HCT116 (cell line): ENCODE data around the gene STK39. TPM values are rescaled to one million over a fixed set of nuclear protein-coding genes. Genes with fewer than 3 reads are reported as not detected.

Experiments
- ATAC-seq: fragments of 200-7000 bp; cut with Tn5 transposase; 2 replicates; pipeline ENCODE4 v1.9.1; 2020; ENCODE audit warnings: mild to moderate bottlenecking, moderate library complexity
- BruUV-seq: library from RNA; stranded (reverse); fragments of 400-500 nt; replicated peaks from 2 replicates; lab custom pipeline; 2021; lab: Mats Ljungman, UMichigan
- CTCF ChIA-PET: fragments of 300-600 bp; sonication (Branson Sonifier 250); formaldehyde crosslinking; loops from one replicate; lab custom pipeline; 2021; ENCODE audit warnings: antibody characterized with exemption; lab: Charles Lee
- POLR2A ChIA-PET: fragments of 300-600, 350-600 bp; sonication (Branson Sonifier 250); formaldehyde crosslinking; loops from one replicate; lab custom pipeline; 2021; ENCODE audit warnings: antibody characterized with exemption; lab: Charles Lee
- RAD21 ChIA-PET, 2 experiments: fragments of 300-600 bp; sonication (Branson Sonifier 250); formaldehyde crosslinking; loops; one replicate each; lab custom pipeline; 2023; ENCODE audit warnings: low total read pairs in 2 of 2; ENCODE audit not compliant: uncharacterized antibody in 2 of 2, unreplicated experiment in 2 of 2, low non-redundant PET in 1 of 2; lab: Charles Lee
- DNase-seq: peaks from one replicate; pipeline ENCODE4 v3.0.0-alpha.2; 2010; ENCODE audit warnings: low read depth, low spot score
- H2AFZ ChIP-seq: fragments of 200-600 bp; shearing (Covaris generic), sonication (generic); 2 replicates; pipeline ENCODE4 v1.6.1; 2017; ENCODE audit warnings: low read depth, mixed run types, mixed read lengths, antibody characterized with exemption, low read length; ENCODE audit not compliant: poor library complexity, severe bottlenecking
- H3K27ac ChIP-seq: 2 replicates; pipeline ENCODE4 v1.5.1; 2012; ENCODE audit warnings: low read depth, low read length
- H3K27me3 ChIP-seq: fragments of 200-600 bp; sonication (generic); 2 replicates; pipeline ENCODE4 v1.6.1; 2016; ENCODE audit warnings: mixed run types, low read length, mixed read lengths; ENCODE audit not compliant: insufficient read depth
- H3K36me3 ChIP-seq, 2 experiments: fragments of 200-500 bp in 1 of 2; fragments of 200-600 bp in 1 of 2; sonication (Bioruptor generic) in 1 of 2; sonication (generic) in 1 of 2; 2 replicates each; pipeline versions ENCODE4 v1.5.1 to v1.6.1; 2014 to 2016; ENCODE audit warnings: low read length in 2 of 2, inconsistent platforms in 1 of 2, mixed read lengths in 1 of 2, mixed run types in 1 of 2; ENCODE audit not compliant: insufficient read depth in 2 of 2, control insufficient read depth in 1 of 2
- H3K4me1 ChIP-seq, 2 experiments: fragments of 200-600 bp in 1 of 2; sonication (generic) in 1 of 2; 2 replicates each; pipeline versions ENCODE4 v1.5.1 to v1.6.1; 2012 to 2017; ENCODE audit warnings: low read length in 2 of 2, inconsistent platforms in 1 of 2, mild to moderate bottlenecking in 1 of 2, mixed read lengths in 1 of 2, mixed run types in 1 of 2, moderate library complexity in 1 of 2; ENCODE audit not compliant: insufficient read depth in 2 of 2, control insufficient read depth in 1 of 2
- H3K4me2 ChIP-seq: fragments of 200-600 bp; sonication (generic); 2 replicates; pipeline ENCODE4 v1.6.1; 2017; ENCODE audit warnings: mixed run types, low read length, mixed read lengths
- H3K4me3 ChIP-seq, 2 experiments: fragments of 200-600 bp in 1 of 2; sonication (generic) in 1 of 2; replicated peaks in 1 of 2; 2 replicates each; pipeline ENCODE4 v1.5.1; 2011 to 2016; ENCODE audit warnings: low read length in 2 of 2, control low read depth in 1 of 2, low read depth in 1 of 2, mild to moderate bottlenecking in 1 of 2, mixed read lengths in 1 of 2, mixed run types in 1 of 2
- H3K79me2 ChIP-seq: fragments of 200-600 bp; sonication (generic); 2 replicates; pipeline ENCODE4 v1.6.1; 2017; ENCODE audit warnings: mild to moderate bottlenecking, mixed run types, low read length, moderate library complexity, mixed read lengths; ENCODE audit not compliant: insufficient read depth
- H3K9ac ChIP-seq: fragments of 200-600 bp; sonication (generic); 2 replicates; pipeline ENCODE4 v1.6.1; 2016; ENCODE audit warnings: low read length, mixed read lengths
- H3K9me2 ChIP-seq: fragments of 200-600 bp; sonication (generic), shearing (Covaris generic); 2 replicates; pipeline ENCODE4 v1.6.1; 2017; ENCODE audit warnings: mixed run types, mild to moderate bottlenecking, moderate library complexity; ENCODE audit not compliant: insufficient read depth
- H3K9me3 ChIP-seq, 2 experiments: fragments of 200-500 bp in 1 of 2; fragments of 200-600 bp in 1 of 2; sonication (Bioruptor generic) in 1 of 2; sonication (generic) in 1 of 2; 2 replicates each; pipeline ENCODE4 v1.6.1; 2014 to 2017; ENCODE audit warnings: low read length in 2 of 2, mixed read lengths in 2 of 2, inconsistent platforms in 1 of 2, low read depth in 1 of 2, mild to moderate bottlenecking in 1 of 2, mixed run types in 1 of 2, moderate library complexity in 1 of 2; ENCODE audit not compliant: control insufficient read depth in 1 of 2, insufficient read depth in 1 of 2
- H4K20me1 ChIP-seq: fragments of 200-600 bp; sonication (generic), shearing (Covaris generic); 2 replicates; pipeline ENCODE4 v1.6.1; 2017; ENCODE audit warnings: mixed run types, mild to moderate bottlenecking, moderate library complexity; ENCODE audit not compliant: insufficient read depth
- CBX3 ChIP-seq: IDR thresholded peaks from 2 replicates; pipeline ENCODE4 v1.6.1; 2012; ENCODE audit warnings: low read depth
- CEBPB ChIP-seq: IDR thresholded peaks from 2 replicates; pipeline ENCODE4 v1.6.1; 2012; ENCODE audit warnings: low read depth
- ELF1 ChIP-seq: IDR thresholded peaks from 2 replicates; pipeline ENCODE4 v1.6.1; 2012; ENCODE audit warnings: low read depth, borderline replicate concordance
- EZH2phosphoT487 ChIP-seq: fragments of 200-600 bp; IDR thresholded peaks from 2 replicates; pipeline ENCODE4 v1.6.1; 2018; ENCODE audit warnings: antibody characterized with exemption, borderline replicate concordance
- FOSL1 ChIP-seq: IDR thresholded peaks from 2 replicates; pipeline ENCODE4 v1.6.1; 2012; ENCODE audit warnings: low read depth
- POLR2AphosphoS5 ChIP-seq: IDR thresholded peaks from 2 replicates; pipeline ENCODE4 v1.6.1; 2011; ENCODE audit warnings: mild to moderate bottlenecking, low read depth, low read length, moderate library complexity
- RAD21 ChIP-seq: IDR thresholded peaks from 2 replicates; pipeline ENCODE4 v1.6.1; 2012; ENCODE audit warnings: low read depth, mild to moderate bottlenecking
- SIN3A ChIP-seq: IDR thresholded peaks from 2 replicates; pipeline ENCODE4 v1.6.1; 2012; ENCODE audit warnings: low read depth
- TCF7L2 ChIP-seq: IDR thresholded peaks from 2 replicates; pipeline ENCODE4 v1.7.0; 2011; ENCODE audit warnings: borderline replicate concordance, inconsistent platforms; ENCODE audit not compliant: insufficient read depth, insufficient read length; ENCODE audit errors: extremely low read depth
- YY1 ChIP-seq: IDR thresholded peaks from 2 replicates; pipeline ENCODE4 v1.6.1; 2011; ENCODE audit warnings: low read length, low read depth, moderate library complexity, mild to moderate bottlenecking; ENCODE audit not compliant: insufficient replicate concordance; ENCODE audit errors: extremely low read depth
- ZFX ChIP-seq: fragments of 450-650 bp; IDR thresholded peaks from 2 replicates; pipeline ENCODE4 v1.6.1; 2017
- intact Hi-C: fragments of 100-400 bp; cut with micrococcal nuclease; formaldehyde crosslinking; loops from 2 replicates; pipeline ENCODE4 v1.10.0; 2022
- total RNA-seq: library from RNA; stranded (reverse); gene quantifications from one replicate; pipeline ENCODE4 v1.2.1, GENCODE V29; 2021; ENCODE audit not compliant: unreplicated experiment
- TF ChIP-seq, protein P1 (sequence below): IDR thresholded peaks from 2 replicates; pipeline ENCODE4 v1.6.1; 2012
- TF ChIP-seq, protein P2 (sequence below): IDR thresholded peaks from 2 replicates; pipeline ENCODE4 v1.6.1; 2012; ENCODE audit warnings: low read depth
- TF ChIP-seq, protein P3 (sequence below): IDR thresholded peaks from 2 replicates; pipeline ENCODE4 v1.6.1; 2011; ENCODE audit warnings: mild to moderate bottlenecking, low read length, moderate library complexity; ENCODE audit not compliant: insufficient replicate concordance; ENCODE audit errors: extremely low read depth
- TF ChIP-seq, protein P4 (sequence below): IDR thresholded peaks from 2 replicates; pipeline ENCODE4 v1.6.1; 2012

STK39 gene
- total RNA-seq, 1 experiment from 2014 or later, result 118 TPM

DNA sequence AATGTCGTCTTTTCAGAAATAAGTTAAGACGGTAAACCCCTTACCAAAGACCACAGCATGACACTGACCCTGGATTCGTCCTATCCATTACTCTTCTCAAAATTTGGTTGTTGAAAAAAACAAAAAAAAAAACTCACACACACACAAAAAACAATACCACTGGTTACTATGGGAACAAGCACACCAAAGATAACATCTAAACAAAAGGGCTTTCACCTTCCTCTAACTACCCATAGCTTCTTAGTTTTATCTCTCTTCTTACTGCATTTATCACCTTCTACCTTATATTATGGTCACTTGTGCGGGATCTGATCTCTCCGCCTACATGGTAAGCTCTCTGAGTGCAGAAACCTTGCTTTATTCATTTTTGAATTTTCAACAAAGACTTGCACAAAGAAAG lies 192.7 kb downstream of the STK39 start:
- POLR2A ChIA-PET, result no interaction called here
- RAD21 ChIA-PET, result no interaction called here
- no peaks in the 10 kb centered on the region; a peak in 1 of 4 replicates for H3K4me1 ChIP-seq
- ATAC-seq (no peak), DNase-seq (no peak)
- TF ChIP-seq TCF7L2, result no peak
- no peak for TF ChIP-seq FOSL1
- no peak for TF ChIP-seq RAD21
- TF ChIP-seq, protein P1, sequence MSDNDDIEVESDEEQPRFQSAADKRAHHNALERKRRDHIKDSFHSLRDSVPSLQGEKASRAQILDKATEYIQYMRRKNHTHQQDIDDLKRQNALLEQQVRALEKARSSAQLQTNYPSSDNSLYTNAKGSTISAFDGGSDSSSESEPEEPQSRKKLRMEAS, result no peak
- TF ChIP-seq SIN3A, result no peak
- TF ChIP-seq YY1, result no peak
- TF ChIP-seq, protein P2, sequence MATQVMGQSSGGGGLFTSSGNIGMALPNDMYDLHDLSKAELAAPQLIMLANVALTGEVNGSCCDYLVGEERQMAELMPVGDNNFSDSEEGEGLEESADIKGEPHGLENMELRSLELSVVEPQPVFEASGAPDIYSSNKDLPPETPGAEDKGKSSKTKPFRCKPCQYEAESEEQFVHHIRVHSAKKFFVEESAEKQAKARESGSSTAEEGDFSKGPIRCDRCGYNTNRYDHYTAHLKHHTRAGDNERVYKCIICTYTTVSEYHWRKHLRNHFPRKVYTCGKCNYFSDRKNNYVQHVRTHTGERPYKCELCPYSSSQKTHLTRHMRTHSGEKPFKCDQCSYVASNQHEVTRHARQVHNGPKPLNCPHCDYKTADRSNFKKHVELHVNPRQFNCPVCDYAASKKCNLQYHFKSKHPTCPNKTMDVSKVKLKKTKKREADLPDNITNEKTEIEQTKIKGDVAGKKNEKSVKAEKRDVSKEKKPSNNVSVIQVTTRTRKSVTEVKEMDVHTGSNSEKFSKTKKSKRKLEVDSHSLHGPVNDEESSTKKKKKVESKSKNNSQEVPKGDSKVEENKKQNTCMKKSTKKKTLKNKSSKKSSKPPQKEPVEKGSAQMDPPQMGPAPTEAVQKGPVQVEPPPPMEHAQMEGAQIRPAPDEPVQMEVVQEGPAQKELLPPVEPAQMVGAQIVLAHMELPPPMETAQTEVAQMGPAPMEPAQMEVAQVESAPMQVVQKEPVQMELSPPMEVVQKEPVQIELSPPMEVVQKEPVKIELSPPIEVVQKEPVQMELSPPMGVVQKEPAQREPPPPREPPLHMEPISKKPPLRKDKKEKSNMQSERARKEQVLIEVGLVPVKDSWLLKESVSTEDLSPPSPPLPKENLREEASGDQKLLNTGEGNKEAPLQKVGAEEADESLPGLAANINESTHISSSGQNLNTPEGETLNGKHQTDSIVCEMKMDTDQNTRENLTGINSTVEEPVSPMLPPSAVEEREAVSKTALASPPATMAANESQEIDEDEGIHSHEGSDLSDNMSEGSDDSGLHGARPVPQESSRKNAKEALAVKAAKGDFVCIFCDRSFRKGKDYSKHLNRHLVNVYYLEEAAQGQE, result no peak
- TF ChIP-seq ELF1, result no peak
- TF ChIP-seq, protein P3, sequence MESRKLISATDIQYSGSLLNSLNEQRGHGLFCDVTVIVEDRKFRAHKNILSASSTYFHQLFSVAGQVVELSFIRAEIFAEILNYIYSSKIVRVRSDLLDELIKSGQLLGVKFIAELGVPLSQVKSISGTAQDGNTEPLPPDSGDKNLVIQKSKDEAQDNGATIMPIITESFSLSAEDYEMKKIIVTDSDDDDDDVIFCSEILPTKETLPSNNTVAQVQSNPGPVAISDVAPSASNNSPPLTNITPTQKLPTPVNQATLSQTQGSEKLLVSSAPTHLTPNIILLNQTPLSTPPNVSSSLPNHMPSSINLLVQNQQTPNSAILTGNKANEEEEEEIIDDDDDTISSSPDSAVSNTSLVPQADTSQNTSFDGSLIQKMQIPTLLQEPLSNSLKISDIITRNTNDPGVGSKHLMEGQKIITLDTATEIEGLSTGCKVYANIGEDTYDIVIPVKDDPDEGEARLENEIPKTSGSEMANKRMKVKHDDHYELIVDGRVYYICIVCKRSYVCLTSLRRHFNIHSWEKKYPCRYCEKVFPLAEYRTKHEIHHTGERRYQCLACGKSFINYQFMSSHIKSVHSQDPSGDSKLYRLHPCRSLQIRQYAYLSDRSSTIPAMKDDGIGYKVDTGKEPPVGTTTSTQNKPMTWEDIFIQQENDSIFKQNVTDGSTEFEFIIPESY, result no peak
- TF ChIP-seq CEBPB, result no peak
- TF ChIP-seq POLR2AphosphoS5, result no peak
- TF ChIP-seq, protein P4, sequence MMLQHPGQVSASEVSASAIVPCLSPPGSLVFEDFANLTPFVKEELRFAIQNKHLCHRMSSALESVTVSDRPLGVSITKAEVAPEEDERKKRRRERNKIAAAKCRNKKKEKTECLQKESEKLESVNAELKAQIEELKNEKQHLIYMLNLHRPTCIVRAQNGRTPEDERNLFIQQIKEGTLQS, result no peak
- TF ChIP-seq EZH2phosphoT487, result no peak
- TF ChIP-seq CBX3, result no peak
- TF ChIP-seq ZFX, result no peak
- TF ChIP-seq, all 23 proteins: peak for 0
- H3K9me2 ChIP-seq, result no peaks in the 10 kb centered on the region
- H3K9ac ChIP-seq, result no peak overlapping the region
- intact Hi-C loops, result no loop called here
- H2AFZ ChIP-seq, result no peak overlapping the region
- H3K4me2 ChIP-seq, result no peak overlapping the region
- BruUV-seq, result no TSS peak
- no peak overlapping the region for H3K27ac ChIP-seq
- CTCF ChIA-PET, result no interaction called here
- H4K20me1 ChIP-seq, result peaks cover 10% of the 10 kb centered on the region; the same call in 1 of the 2 replicates
- peaks cover 31% of the 10 kb centered on the region; the same call in 1 of the 2 replicates for H3K79me2 ChIP-seq
- no peak overlapping the region for H3K4me3 ChIP-seq
- no peaks in the 10 kb centered on the region for H3K27me3 ChIP-seq
- peaks cover 0 to 14% of the 10 kb centered on the region in 2 experiments; a peak in 2 of 4 replicates for H3K36me3 ChIP-seq
- H3K9me3 ChIP-seq, result no peaks in the 10 kb centered on the region
